HG03469 (cell line): ENCODE measurements around the gene PKD2.
"Not testable (repeated sequence)": the region's sequence is repeated elsewhere in the genome, so short reads cannot be mapped to it uniquely, and the experiment has no call there.

Experiments
- ATAC-seq: cut with Tn5 transposase; IDR thresholded peaks from one replicate; pipeline ENCODE4 v1.9.1; 2021; ENCODE audit warnings: mild to moderate bottlenecking, moderate library complexity, moderate number of reproducible peaks; ENCODE audit not compliant: unreplicated experiment

Gene PKD2

DNA sequence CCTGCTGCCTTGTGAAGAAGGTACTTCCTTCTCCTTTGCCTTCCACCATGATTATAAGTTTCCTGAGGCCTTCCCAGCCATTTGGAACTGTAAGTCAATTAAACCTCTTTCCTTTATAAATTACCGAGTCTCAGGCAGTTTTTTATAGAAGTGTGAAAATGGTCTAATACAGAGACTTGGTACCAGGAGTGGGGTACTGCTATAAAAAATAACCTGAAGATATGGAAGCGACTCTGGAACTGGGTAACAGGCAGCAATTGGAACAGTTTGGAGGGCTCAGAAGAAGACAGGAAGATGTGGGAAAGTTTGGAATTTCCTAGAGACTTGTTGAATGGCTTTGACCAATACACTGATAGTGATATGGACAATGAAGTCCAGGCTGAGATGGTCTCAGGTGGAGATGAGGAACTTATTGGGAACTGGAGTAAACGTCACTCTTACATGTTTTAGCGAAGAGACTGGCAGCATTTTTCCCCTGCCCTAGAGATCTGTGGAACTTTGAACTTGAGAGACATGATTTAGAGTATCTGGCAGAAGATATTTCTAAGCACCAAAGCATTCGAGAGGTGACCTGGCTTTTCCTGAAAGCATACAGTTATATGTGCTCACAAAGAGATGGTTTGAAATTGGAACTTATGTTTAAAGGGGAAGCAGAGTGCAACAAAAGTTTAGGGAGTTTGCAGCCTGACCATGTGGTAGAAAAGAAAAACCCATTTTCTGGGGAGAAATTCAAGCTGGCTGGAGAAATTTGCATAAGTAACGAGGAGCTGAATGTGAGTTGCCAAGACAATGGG lies 18.6 kb downstream of the PKD2 start:
- ATAC-seq, result not testable (repeated sequence)

DNA sequence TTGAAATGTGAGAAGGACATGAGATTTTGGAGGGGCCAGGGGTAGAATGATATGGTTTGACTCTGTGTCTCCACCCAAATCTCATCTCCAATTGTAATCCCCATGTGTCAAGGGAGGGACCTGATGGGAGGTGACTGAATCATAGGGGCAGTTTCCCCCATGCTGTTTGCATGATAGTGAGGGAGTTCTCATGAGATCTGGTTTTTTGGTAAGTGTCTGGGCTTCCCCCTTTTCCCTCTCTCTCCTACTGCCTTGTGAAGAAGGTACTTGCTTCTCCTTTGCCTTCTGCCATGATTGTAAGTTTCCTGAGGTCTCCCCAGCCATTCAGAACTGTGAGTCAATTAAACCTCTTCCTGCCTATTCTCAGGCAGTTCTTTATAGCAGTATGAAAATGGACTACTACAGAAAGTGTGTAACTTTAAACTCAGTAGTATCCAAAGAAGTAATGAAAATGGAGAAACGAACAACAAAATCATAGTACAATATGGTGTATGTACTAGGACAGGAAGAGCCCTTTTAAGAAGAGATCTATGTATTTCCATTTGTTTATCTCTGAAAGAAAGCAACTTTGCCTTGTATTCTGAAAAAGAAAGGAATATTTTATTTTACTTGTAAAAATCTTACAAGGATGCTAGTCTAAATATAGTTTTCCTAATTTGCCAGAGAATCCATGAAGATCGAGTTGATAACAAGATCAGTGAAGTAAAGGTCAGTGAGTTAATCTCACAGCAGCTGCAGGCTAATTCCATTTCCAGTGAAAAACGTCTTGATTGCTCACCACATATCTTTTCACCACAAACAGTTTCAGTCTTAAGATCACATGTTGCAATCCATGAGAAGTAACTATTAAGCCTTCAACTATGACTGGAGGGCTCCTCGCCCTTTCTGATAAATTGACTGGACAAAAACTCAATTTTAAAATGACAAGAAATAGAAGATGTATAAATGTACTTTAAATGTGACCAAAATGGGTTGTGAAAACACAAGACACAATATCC lies 20.5 kb downstream of the PKD2 start:
- ATAC-seq, result no peak

DNA sequence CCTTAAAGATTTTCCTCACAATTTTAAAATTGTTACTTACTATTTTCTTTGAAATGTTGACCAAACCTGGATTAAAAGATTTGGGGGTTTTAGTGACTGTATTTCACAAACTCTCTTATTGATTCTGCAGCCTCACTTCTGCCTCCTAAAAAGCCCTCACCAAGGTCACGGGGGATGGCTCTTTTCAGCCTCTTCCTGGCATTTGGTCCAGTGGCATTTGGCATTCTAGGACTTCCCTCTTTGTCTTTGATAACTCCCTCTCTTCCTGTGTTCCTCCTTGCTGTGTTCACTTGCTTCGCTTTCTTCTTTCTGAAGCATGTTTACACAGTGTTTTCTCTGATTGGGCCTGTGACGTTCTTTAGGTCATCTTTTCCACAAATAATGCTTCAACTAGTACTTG lies 21.5 kb downstream of the PKD2 start:
- ATAC-seq, result no peak

DNA sequence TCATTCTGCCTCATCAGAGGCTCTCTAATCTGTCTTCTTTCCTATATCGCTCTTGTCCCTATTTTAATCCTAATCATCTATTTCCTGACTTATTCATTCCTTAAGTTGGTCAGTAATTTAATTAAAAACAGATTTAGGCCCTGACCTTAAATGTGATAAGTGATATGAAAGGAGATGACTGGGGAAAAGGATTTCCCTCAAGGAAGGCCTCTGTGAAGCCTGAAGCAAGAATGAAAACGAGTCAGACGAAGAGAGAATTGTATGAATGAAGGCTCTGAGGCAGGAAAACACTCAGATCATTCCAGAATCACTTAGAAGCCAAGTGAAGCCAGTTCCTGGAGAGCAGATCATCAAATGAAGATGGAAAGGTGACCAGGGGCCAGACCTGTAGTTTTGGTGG lies 22.1 kb downstream of the PKD2 start:
- no peak for ATAC-seq

DNA sequence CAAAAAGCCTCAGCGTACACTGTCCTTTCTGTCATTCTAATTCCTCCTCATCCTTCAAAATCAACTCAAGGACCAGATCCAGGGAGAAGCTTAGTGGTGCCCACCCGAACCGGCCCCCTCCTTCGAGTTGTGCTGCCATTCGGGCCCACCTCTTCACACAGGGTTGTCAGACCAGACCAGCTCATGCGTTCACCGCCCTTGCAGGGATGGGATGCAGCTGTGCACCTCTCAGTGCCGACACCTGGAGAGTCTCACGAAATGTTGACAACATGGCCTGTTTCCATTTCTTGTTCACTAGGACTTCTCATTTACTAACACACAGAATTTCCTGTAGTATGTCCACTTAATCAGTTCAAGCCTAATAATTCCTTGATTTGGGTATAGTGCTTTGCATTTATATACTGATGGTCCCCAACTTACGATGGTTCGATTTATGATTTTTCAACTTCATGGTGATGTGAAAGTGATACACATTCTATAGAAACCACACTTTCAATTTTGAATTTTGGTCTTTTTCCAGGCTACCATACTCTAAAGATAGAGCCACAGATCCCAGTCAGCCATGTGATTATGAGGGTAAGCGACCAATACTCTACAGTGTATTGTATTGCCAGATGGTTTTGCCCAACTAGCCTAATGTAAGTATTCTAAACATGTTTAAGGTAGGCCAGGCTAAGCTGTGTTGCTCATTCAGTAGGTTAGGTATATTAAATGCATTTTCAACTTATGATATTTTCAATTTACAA lies 23.3 kb downstream of the PKD2 start:
- no peak for ATAC-seq

DNA sequence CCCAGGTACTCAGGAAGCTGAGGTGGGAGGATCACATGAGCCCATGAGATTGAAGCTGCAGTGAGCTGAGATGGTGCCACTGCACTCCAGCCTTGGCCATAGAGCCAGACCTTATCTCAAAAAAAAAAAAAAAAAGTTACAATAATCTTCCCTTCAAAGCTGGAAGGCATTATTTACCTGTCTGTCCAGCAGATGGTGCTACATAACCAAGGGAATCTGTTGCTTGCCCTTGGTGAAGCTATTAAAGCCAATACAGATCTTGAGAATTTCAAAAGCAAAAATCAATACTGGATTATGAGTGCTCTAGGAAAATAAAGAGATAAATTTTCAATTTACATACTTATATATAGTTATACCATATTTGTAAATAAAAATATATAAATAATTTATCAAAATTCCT lies 25.9 kb downstream of the PKD2 start:
- ATAC-seq, result peak; percentile 59

DNA sequence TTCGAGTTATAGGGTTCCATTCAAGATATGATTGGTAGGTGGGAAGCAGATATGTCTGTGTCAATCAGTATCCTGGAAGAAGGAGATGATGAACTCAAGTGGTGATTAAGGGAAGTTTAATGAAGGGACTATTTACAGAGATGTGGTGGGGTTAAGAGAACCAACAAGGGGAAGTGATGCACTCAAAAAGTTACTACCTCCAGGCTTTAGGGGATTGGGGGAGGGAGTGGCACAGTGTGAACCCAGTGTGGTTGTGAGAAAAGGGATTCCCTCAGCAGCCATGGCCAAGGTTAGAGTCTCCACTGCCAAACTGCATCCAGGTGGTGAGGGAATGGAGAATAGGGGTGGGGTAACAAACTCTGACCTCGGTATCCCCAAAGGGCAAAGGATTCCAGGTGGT lies 27.9 kb downstream of the PKD2 start:
- ATAC-seq, result no peak

DNA sequence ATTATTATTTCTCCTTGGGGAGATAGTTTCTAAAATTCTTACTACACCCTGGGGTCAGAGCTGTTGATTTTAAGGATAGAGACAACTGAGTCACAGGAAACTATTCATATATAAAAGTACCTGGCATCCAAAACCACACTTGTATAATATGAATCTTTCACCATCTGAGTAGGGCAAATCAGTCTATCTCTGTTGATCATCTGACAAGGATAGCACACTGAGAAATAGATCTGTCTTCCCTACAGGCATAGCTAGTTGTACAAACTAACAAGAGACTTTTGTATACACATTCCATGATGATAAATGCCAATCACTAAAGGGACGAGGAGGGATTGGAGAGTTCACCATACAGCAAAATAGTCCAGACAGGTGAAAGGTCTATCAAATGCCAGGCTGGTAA lies 30.0 kb downstream of the PKD2 start:
- no peak for ATAC-seq

DNA sequence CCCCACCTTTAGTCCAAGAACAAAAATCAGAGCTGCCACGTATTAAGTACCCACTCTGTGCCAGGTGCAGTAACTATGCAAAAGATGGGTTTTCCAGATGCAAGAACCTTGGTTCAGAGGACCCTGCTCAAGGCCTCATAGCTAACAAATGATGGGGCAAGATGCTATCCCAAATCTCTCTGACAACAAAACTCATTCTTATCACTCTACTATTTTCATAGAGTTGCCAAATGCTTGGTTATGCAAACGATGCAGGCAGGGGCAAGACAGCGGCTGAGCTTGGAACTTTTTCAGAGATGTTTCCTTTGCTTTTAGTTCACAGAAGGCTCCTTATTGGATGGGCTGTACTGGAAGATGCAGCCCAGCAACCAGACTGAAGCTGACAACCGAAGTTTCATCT lies 30.5 kb downstream of the PKD2 start:
- ATAC-seq, result no peak

DNA sequence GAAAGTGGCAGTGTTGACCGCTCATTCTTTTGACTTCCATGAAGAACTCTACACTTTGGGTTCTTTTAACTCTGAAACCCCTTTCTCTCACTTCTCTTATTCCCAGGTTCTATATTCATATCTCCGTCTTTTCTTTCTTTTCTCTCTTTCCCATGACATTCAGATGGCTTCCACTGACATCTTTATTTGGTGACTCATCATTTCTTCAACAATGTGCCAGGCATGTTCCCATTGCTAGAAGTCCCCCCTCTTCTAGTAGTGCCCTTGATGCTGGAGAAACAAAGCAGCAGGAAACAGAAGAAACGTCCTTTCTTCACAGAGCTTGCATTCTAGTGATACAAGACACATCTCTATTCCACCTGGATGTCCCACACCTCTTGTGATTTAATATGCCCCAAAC lies 33.3 kb downstream of the PKD2 start:
- no peak for ATAC-seq

DNA sequence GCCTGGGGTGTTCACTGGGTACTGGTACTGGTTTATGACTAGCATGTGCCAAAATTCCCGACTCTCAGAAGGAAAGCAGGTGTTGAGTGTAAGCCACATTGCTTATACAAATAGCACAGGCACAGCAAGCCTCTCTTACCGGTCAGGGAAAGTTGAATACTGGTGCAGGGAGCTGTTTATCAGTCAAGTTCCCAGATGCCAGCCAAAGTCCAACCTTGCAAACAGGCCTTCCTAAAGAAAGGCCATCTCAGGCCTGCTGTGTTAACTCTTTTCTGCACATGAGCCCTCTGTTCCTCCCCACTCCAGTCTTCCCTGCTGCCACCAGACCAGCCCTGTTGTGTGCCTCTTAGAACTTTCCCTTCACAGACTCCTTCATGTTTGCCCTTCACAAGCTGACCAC lies 34.2 kb downstream of the PKD2 start:
- ATAC-seq, result no peak

DNA sequence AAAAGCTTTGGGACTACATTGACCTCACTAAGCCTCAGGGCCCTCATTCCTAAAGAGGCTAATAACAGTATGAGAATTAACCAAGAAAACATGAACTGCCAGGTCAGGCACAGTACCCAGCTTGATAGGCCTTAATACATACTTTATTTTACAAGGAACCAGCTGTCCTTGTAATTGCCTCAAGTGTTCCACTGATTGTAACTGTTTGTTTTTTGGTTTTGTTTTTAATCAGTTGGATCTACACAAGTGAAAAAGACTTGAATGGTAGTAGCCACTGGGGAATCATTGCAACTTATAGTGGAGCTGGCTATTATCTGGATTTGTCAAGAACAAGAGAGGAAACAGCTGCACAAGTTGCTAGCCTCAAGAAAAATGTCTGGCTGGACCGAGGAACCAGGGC lies 35.6 kb downstream of the PKD2 start:
- ATAC-seq, result no peak

DNA sequence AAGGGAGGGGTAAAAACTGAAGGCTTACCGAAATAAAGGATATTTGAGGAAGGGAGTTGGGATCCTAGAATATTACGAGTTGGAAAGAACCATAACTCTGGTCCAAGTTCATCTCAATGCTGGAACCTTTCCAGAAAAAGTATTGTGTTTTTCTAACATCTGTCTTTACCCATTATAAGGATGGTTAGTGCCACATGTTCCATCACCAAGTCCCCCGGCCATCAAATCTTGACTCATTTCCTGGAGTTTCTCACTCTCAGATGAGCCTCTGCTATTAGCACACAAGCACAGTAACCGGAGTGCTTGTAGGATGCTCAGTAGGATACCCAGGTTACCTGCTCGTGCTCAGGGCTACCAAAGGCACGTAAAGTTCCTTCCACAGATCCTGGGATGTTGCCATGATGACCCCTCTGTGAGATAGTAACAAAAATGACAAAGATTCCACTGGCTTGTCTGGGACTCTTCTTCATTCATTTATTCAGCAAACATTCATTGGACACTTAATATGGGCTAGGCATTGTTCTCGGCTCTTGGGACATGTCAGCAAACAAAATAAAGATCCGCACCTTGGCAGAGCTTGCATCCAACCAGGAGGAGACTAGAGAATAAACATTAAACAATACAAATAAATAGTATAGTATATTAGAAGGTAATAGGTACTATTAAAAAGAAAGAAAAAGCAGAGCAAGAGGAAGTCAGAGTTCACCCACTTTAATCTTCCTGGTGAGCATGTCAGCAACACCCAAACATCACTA lies 36.3 kb downstream of the PKD2 start:
- ATAC-seq, result no peak

DNA sequence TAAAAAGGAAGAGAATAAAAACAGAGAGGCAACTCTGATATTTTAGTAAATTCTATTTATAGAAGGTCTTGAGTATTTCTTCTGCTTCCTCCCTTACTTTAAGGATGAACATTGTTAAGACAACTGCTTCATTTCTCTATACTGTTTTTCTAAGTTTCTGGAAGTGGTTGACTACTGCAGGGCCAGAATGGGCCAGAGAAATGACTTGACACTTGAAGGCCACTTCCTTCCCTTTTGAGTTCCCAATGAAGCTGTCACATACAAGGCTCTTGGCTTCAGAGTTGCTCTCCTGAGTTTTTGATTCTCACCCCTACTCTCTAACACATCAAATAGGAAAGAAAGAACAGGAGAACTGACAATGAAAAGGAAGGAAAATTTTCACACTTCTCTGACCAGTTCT lies 37.6 kb downstream of the PKD2 start:
- no peak for ATAC-seq

DNA sequence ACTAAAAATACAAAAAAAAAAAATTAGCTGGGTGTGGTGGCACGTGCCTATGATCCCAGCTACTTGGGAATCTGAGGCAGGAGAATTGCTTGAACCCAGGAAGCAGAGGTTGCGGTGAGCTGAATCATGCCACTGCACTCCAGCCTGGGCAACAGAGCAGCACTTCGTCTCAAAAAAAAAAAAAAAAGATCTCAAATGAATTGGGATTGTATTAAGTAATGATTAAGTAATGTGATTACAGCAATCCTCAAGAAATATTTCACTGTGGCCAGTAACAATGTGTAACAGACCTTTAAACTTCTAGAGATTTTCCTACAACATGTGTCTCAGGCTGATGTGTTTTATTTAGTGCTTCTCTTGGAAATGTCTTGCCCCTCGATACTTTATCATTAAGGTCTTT lies 46.8 kb downstream of the PKD2 start:
- ATAC-seq, result no peak

DNA sequence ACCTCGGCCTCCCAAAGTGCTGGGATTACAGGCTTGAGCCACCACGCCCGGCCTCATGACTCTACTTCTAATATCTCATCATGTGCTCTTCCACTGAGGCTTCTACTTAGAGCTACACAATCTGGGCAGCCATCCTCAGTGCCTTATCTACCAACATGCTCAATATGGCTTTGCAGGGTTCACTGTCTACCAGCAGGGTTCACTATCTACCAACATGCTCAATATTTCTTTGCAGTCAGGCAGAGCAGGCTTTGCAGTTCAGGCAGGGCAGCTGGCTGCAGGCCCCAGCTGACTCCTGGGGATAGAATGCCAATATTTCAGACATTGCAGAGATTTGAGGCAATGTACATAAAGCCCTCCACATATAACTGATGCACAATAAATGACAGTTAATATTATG lies 47.5 kb downstream of the PKD2 start:
- no peak for ATAC-seq

DNA sequence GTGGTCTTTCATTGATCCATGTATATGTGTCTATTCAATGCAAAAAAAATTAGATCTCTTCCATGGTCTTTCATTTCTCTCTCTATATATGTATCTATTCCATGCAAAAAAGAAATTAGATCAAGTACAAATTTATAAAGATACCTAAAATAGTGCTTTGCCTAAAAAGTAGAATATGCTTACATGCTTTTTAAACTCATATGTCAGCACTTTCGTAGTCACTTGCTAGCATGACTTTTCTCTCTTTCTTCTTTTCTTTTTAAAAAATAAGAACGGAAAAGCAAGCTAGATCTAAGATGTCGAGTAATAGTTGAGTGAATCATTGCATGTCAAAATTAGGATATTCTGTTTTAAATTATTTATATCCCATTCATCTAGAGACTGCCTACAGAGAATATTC lies 50.9 kb downstream of the PKD2 start:
- ATAC-seq, result no peak

DNA sequence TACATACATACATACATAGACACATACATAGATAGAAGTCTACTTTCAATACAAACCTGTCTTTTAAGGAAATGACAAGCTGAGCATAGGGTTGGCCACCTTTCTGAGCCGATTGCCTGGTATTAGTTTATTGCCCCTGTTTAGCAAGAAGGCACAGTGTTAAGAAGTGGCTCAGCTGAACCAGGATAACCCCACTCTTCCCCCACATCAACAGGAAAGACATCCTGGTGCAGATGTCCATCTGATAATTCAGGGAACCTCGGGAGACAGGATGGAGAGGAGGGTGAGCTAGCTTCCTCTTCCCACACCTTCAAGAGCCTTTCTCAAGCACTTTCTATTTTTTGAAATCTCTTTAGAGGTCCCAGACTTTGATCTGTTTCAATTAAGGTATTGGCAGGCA lies 52.3 kb downstream of the PKD2 start:
- no peak for ATAC-seq

DNA sequence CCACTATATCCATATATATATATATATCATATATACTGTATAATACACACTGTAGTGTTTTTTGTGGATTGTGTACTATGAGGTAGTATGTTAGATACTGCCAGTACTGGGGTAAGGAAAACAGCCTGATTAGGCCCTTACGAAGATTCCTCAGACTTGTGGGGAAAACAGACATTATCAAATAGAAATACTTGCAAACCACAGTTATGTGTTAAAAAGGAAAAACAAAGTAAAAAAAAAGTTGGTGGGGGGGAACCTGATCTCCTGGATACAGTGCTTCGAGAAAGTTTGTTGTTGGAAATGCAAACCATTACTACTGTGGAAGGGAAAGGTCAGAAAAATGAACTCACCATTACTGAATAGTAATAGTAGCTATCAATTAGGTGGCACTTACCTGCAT lies 53.0 kb downstream of the PKD2 start:
- ATAC-seq, result no peak

DNA sequence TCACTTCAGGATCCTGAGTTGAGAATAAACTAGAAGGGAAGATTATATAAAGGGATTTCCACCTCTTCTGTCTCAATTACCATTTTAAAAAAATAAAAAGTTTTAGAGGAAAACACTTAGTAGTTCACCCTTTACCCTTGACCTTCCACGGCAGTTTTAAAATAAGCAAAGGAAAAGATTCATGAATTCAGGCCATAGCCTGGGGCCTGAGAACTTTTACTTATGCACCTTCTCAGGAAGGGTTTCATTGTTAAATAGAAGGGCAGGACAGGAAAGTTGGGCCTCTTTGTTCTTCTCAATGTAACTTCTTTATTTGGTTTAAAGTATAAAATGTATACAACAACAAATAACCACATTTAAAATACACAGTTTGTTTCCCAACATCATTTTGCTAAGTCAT lies 54.9 kb downstream of the PKD2 start:
- ATAC-seq, result no peak

DNA sequence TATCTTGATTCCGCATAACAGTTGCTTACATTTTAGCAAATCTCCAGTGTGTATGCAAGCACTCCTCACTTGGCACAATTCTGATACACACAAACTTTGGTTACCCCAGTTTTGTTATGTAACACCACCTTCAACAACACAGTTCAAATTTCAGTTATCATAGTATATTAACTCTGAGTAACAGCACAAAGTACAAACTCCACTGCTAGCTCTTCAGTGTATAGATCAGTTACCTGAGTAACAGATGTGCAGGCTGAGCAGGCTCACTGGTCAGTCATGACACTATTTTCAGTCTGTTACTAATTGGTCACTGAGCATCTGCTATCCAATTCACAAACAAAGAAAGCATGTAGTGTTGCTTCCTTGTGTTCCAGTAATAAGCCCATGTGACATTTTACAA lies 55.4 kb downstream of the PKD2 start:
- no peak for ATAC-seq
